A673 (cell line): ENCODE data around the gene SOX30. TPM values are rescaled to one million over a fixed set of nuclear protein-coding genes. Genes with fewer than 3 reads are reported as not detected.

Source experiments
- BruUV-seq: library from RNA; stranded (reverse); fragments of 400-500 nt; replicated peaks from 2 replicates; lab custom pipeline; 2021; lab: Mats Ljungman, UMichigan
- CTCF ChIA-PET: fragments of 300-600 bp; sonication (Branson Sonifier 250); formaldehyde crosslinking; loops from one replicate; lab custom pipeline; 2022; ENCODE audit warnings: antibody characterized with exemption; lab: Charles Lee
- POLR2A ChIA-PET: fragments of 300-600 bp; sonication (Branson Sonifier 250); formaldehyde crosslinking; loops from one replicate; lab custom pipeline; 2022; ENCODE audit warnings: antibody characterized with exemption; ENCODE audit not compliant: low non-redundant PET; lab: Charles Lee
- DNase-seq: peaks from one replicate; pipeline ENCODE4 v3.0.0-alpha.2; 2015; ENCODE audit warnings: low spot score
- H3K27ac ChIP-seq: fragments of 200-600 bp; sonication (generic); 2 replicates; pipeline ENCODE4 v1.5.1; 2016; ENCODE audit warnings: mixed run types, low read depth, mild to moderate bottlenecking, mixed read lengths, antibody characterized with exemption, low read length; ENCODE audit not compliant: poor library complexity, severe bottlenecking
- H3K27me3 ChIP-seq: fragments of 200-600 bp; sonication (generic); replicated peaks from 2 replicates; pipeline ENCODE4 v1.6.1; 2017; ENCODE audit warnings: mixed run types, low read depth, mild to moderate bottlenecking, mixed read lengths, antibody characterized with exemption, low read length; ENCODE audit not compliant: insufficient read depth, poor library complexity
- H3K36me3 ChIP-seq: fragments of 200-600 bp; sonication (generic); 2 replicates; pipeline ENCODE4 v1.6.1; 2016; ENCODE audit warnings: mixed run types, mild to moderate bottlenecking, mixed read lengths, antibody characterized with exemption, low read length; ENCODE audit not compliant: insufficient read depth, poor library complexity, severe bottlenecking
- H3K4me1 ChIP-seq: fragments of 200-600 bp; sonication (generic); 2 replicates; pipeline ENCODE4 v1.6.1; 2017; ENCODE audit warnings: mixed run types, mild to moderate bottlenecking, mixed read lengths, antibody characterized with exemption, low read length; ENCODE audit not compliant: insufficient read depth, poor library complexity, severe bottlenecking
- H3K4me3 ChIP-seq: fragments of 200-600 bp; sonication (generic); 2 replicates; pipeline ENCODE4 v1.5.1; 2016; ENCODE audit warnings: low read depth, mixed run types, mild to moderate bottlenecking, mixed read lengths, low read length; ENCODE audit not compliant: poor library complexity, severe bottlenecking
- H3K9me3 ChIP-seq: fragments of 200-600 bp; sonication (generic); 2 replicates; pipeline ENCODE4 v1.6.1; 2016; ENCODE audit warnings: mixed run types, low read depth, mild to moderate bottlenecking, mixed read lengths, antibody characterized with exemption, low read length; ENCODE audit not compliant: poor library complexity, severe bottlenecking
- CTCF ChIP-seq: fragments of 300-800, 200-600 bp; sonication (generic); conservative IDR thresholded peaks from 2 replicates; pipeline ENCODE4 v1.5.1; 2017; ENCODE audit warnings: low read depth, mild to moderate bottlenecking, antibody characterized with exemption, low read length, moderate library complexity, mixed read lengths
- EZH2 ChIP-seq: fragments of 200-600 bp; sonication (generic); IDR thresholded peaks from 2 replicates; pipeline ENCODE4 v1.6.1; 2017; ENCODE audit warnings: borderline replicate concordance, low read depth, mild to moderate bottlenecking, mixed read lengths, antibody characterized with exemption, low read length; ENCODE audit not compliant: poor library complexity, severe bottlenecking
- intact Hi-C: fragments of 100-400 bp; cut with micrococcal nuclease; formaldehyde crosslinking; loops from one replicate; pipeline ENCODE4 v1.10.0; 2022; ENCODE audit not compliant: unreplicated experiment
- total RNA-seq: library from RNA; stranded (reverse); gene quantifications from 2 replicates; pipeline ENCODE4 v1.2.3, GENCODE V29; 2021

SOX30 gene
- total RNA-seq, 1 experiment from 2014 or later: not detected

DNA sequence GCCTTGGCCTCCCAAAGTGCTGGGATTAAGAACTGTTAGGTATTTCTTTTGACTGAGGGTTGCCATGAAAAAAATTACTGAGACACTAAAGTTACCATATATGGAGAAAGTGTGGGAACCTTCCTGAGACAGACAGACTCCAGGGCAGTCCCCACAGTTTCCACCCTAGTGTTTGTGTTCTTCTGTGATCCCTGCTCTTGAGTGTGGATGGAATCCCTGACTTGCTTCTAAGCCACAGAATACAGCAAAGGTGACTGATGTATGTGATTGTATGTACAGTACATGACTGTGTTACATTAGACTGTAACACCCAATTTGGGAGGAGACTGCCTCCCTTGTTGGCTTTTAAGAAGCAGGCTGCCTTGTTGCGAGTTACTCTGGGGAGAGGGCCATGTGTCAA is 52.0 kb downstream of the SOX30 start:
- CTCF ChIA-PET: no interaction called here
- intact Hi-C loops: no loop called here
- H3K27ac ChIP-seq: no peak overlapping the region

GRCh38 chr5:157599565-157599964 is 52.7 kb downstream of the SOX30 start:
- H3K27ac ChIP-seq: no peak overlapping the region
- intact Hi-C loops: no loop called here
- H3K9me3 ChIP-seq: no peaks in the 10 kb centered on the region
- ChIA-PET POLR2A (no interaction called here), CTCF (no interaction called here)
- DNase-seq: no peak
- H3K4me1 ChIP-seq: no peaks in the 10 kb centered on the region
- H3K4me3 ChIP-seq: no peak overlapping the region
- TF ChIP-seq CTCF: no peak
- no peak for TF ChIP-seq EZH2
- H3K27me3 ChIP-seq: no peaks in the 10 kb centered on the region
- no peaks in the 10 kb centered on the region for H3K36me3 ChIP-seq
- no TSS peak for BruUV-seq

More for the DNA sequence above, 52.0 kb downstream of the SOX30 start:
- no TSS peak for BruUV-seq
- Histone ChIP-seq H3K36me3 (no peaks in the 10 kb centered on the region), H3K4me1 (no peaks in the 10 kb centered on the region), H3K27me3 (no peaks in the 10 kb centered on the region), H3K9me3 (no peaks in the 10 kb centered on the region), H3K4me3 (no peak overlapping the region)
- POLR2A ChIA-PET: no interaction called here
- TF ChIP-seq EZH2: no peak
- no peak for TF ChIP-seq CTCF
- DNase-seq: no peak

- ChIA-PET CTCF (no interaction called here), POLR2A (no interaction called here)
- H3K27ac ChIP-seq: no peak overlapping the region
- H3K9me3 ChIP-seq: no peaks in the 10 kb centered on the region
- H3K36me3 ChIP-seq: no peaks in the 10 kb centered on the region
- BruUV-seq: no TSS peak
- TF ChIP-seq EZH2 (no peak), CTCF (no peak)
- H3K4me3 ChIP-seq: no peak overlapping the region
- no peaks in the 10 kb centered on the region for H3K27me3 ChIP-seq
- no peaks in the 10 kb centered on the region for H3K4me1 ChIP-seq
- no peak for DNase-seq
- intact Hi-C loops: no loop called here
Measured at GRCh38 chr5:157598350-157598936, 53.8 kb downstream of the SOX30 start.
